Measurements from ENCODE around the gene BABAM2.
A peak's percentile ranks its signal among the peaks of the same experiment; 100 is the strongest.

The BABAM2 gene

DNA sequence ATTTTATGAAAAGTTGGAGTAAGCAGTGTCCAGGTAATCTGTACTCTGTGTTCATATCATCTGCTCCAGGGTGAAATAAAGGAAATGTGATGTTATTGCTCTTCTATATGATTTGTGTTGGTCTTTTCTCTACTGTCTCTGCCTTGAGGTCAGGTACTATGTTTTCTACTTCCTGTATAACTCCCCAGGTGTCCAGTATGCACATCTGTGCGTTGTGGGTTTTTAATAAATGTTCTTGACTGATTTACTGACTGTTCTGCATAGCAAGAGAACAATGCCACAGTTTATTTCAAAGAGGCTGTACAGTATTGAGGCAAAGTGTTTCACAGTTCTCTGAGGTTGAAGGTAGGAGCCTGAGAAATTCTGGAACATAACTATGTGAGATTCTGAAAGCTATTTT lies 89.7 kb downstream of the BABAM2 start:
- no peaks in the 10 kb centered on the region for H3K36me3 ChIP-seq (ENCODE audit: control insufficient read depth, insufficient read depth, low read length)
- no peak overlapping the region for H3K27ac ChIP-seq
- H3K79me2 ChIP-seq: no peaks in the 10 kb centered on the region
- H3K9me3 ChIP-seq (ENCODE audit: control insufficient read depth, low read length): no peaks in the 10 kb centered on the region
- no peak overlapping the region for H3K4me2 ChIP-seq (ENCODE audit: low read length)
- TF ChIP-seq, protein P1, sequence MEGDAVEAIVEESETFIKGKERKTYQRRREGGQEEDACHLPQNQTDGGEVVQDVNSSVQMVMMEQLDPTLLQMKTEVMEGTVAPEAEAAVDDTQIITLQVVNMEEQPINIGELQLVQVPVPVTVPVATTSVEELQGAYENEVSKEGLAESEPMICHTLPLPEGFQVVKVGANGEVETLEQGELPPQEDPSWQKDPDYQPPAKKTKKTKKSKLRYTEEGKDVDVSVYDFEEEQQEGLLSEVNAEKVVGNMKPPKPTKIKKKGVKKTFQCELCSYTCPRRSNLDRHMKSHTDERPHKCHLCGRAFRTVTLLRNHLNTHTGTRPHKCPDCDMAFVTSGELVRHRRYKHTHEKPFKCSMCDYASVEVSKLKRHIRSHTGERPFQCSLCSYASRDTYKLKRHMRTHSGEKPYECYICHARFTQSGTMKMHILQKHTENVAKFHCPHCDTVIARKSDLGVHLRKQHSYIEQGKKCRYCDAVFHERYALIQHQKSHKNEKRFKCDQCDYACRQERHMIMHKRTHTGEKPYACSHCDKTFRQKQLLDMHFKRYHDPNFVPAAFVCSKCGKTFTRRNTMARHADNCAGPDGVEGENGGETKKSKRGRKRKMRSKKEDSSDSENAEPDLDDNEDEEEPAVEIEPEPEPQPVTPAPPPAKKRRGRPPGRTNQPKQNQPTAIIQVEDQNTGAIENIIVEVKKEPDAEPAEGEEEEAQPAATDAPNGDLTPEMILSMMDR (IDR thresholded peaks at IDR 0.05): no peak
- H3K4me1 ChIP-seq: no peaks in the 10 kb centered on the region
- H2AFZ ChIP-seq: no peak overlapping the region
- no peak overlapping the region for H3K4me3 ChIP-seq (ENCODE audit: low read depth, low read length)
- no peak overlapping the region for H3K9ac ChIP-seq
- no peaks in the 10 kb centered on the region for H3K27me3 ChIP-seq (ENCODE audit: control insufficient read depth, insufficient read depth, low read length)

DNA sequence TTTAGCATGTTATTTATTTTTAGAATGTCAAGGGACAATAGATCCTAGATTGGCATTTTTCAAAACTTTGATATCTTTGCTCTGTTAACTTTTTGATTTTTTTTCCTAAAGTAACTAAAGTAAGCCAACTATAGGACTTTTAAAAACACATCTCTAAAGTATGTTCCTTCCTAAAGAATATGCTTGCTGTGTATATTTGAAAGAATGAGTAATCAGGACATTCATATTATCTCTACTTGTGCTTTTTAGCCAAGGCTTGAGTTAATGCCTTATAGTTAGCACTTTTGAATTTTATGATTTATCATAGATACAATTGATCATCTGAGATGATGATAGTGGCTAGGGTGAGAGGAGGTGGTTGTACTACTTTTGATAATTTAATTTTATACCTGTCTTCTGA lies 93.6 kb downstream of the BABAM2 start:
- H3K9ac ChIP-seq: no peak overlapping the region
- peaks cover 4% of the 10 kb centered on the region for H3K4me1 ChIP-seq
- no peaks in the 10 kb centered on the region for H3K36me3 ChIP-seq (ENCODE audit: control insufficient read depth, insufficient read depth, low read length)
- no peak overlapping the region for H3K4me2 ChIP-seq (ENCODE audit: low read length)
- no peaks in the 10 kb centered on the region for H3K27me3 ChIP-seq (ENCODE audit: control insufficient read depth, insufficient read depth, low read length)
- no peaks in the 10 kb centered on the region for H3K9me3 ChIP-seq (ENCODE audit: control insufficient read depth, low read length)
- H3K79me2 ChIP-seq: no peaks in the 10 kb centered on the region
- no peak overlapping the region for H3K4me3 ChIP-seq (ENCODE audit: low read depth, low read length)
- TF ChIP-seq, protein P1 (IDR thresholded peaks at IDR 0.05): no peak
- no peak overlapping the region for H2AFZ ChIP-seq
- H3K27ac ChIP-seq: no peak overlapping the region

DNA sequence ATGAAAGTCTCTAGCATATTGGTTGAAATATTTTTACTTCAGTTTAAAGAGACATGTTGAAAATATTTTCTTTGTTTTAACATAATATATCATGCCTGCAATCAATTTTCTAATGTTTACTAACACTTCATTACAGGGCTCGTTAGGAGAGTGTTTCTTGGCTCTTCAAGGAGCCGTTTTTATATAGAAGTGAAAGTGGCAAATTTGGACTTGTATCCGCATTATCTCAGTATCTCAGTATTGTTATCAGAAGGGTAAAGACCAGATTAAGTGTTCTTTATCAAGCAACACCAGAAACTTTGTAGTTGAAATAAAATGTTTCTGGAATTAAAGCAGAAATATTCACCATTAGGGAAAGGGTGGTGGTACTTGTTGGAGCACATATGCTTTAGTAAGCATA lies 97.8 kb downstream of the BABAM2 start:
- H3K27ac ChIP-seq: no peak overlapping the region
- H3K4me2 ChIP-seq (ENCODE audit: low read length): peak overlapping the region; percentile 33
- TF ChIP-seq, protein P1 (IDR thresholded peaks at IDR 0.05): no peak
- H3K36me3 ChIP-seq (ENCODE audit: control insufficient read depth, insufficient read depth, low read length): no peaks in the 10 kb centered on the region
- H3K9ac ChIP-seq: no peak overlapping the region
- no peaks in the 10 kb centered on the region for H3K27me3 ChIP-seq (ENCODE audit: control insufficient read depth, insufficient read depth, low read length)
- H3K79me2 ChIP-seq: no peaks in the 10 kb centered on the region
- H3K9me3 ChIP-seq (ENCODE audit: control insufficient read depth, low read length): no peaks in the 10 kb centered on the region
- no peak overlapping the region for H3K4me3 ChIP-seq (ENCODE audit: low read depth, low read length)
- peaks cover 13% of the 10 kb centered on the region for H3K4me1 ChIP-seq
- no peak overlapping the region for H2AFZ ChIP-seq

DNA sequence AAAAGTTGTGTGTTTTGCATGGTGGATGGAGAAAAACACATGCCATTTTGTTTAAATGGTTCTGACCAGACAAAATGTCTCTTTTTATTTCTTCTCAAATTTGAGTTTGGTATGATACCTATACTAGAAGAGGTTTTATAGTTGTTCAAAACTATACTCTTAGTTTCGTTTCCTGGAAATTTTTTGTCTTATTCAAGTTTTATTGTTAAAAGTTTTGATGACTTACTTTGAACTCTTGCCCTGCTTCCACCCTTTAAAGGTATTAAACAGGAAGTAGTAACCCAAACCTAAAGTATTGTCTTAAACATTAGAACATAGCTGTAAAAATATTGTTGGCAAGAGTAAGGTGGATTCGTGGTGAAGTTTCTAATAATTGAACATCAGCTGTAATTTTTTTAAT lies 98.2 kb downstream of the BABAM2 start:
- H3K4me2 ChIP-seq (ENCODE audit: low read length): peak overlapping the region; percentile 33
- H3K27ac ChIP-seq: no peak overlapping the region
- H3K79me2 ChIP-seq: no peaks in the 10 kb centered on the region
- TF ChIP-seq, protein P1 (IDR thresholded peaks at IDR 0.05): no peak
- no peaks in the 10 kb centered on the region for H3K9me3 ChIP-seq (ENCODE audit: control insufficient read depth, low read length)
- no peak overlapping the region for H2AFZ ChIP-seq
- no peak overlapping the region for H3K9ac ChIP-seq
- H3K4me3 ChIP-seq (ENCODE audit: low read depth, low read length): no peak overlapping the region
- H3K4me1 ChIP-seq: peaks cover 13% of the 10 kb centered on the region
- H3K36me3 ChIP-seq (ENCODE audit: control insufficient read depth, insufficient read depth, low read length): no peaks in the 10 kb centered on the region
- no peaks in the 10 kb centered on the region for H3K27me3 ChIP-seq (ENCODE audit: control insufficient read depth, insufficient read depth, low read length)

DNA sequence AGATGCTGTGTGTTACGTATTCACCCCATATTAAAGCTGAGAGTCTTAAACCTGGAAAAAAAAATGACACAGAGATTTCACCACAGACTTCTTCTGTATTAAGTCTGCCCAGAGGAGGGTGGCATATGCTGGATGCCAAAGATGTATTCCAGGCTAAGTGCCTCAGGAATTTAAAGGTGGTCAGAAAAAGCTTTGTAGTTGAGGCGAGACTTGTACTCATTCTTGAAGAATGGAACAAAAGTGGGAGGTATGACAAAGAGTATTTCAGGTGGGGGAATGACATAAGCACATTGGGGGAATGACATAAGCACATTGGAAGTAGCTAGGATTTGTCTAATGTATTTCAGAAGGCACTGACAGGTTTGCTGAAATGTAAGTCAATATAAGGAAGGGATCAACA lies 98.6 kb downstream of the BABAM2 start:
- TF ChIP-seq, protein P1 (IDR thresholded peaks at IDR 0.05): no peak
- Histone ChIP-seq H3K36me3 (ENCODE audit: control insufficient read depth, insufficient read depth, low read length) (no peaks in the 10 kb centered on the region), H3K79me2 (no peaks in the 10 kb centered on the region), H3K4me1 (peaks cover 13% of the 10 kb centered on the region), H3K27ac (no peak overlapping the region), H3K4me2 (ENCODE audit: low read length) (no peak overlapping the region), H3K9ac (no peak overlapping the region), H3K27me3 (ENCODE audit: control insufficient read depth, insufficient read depth, low read length) (no peaks in the 10 kb centered on the region), H3K4me3 (ENCODE audit: low read depth, low read length) (no peak overlapping the region), H3K9me3 (ENCODE audit: control insufficient read depth, low read length) (no peaks in the 10 kb centered on the region), H2AFZ (no peak overlapping the region)

Measured in parathyroid adenoma (tissue), 2 donors.